Smooth muscle cell (in vitro differentiated cells): ENCODE results near the gene SLITRK3. TPM values are rescaled to one million over a fixed set of nuclear protein-coding genes. Genes with fewer than 3 reads are reported as not detected.

Experiments
- DNase-seq: peaks from one replicate; lab custom pipeline; 2025; ENCODE audit not compliant: unreplicated experiment; lab: John Stamatoyannopoulos, UW
- H2AFZ ChIP-seq: fragments of 200-600 bp; sonication (generic); 2 replicates; pipeline ENCODE4 v1.6.0; 2016; ENCODE audit warnings: antibody characterized with exemption, low read depth, mild to moderate bottlenecking
- H3F3A ChIP-seq: fragments of 200-600 bp; sonication (generic); 2 replicates; pipeline ENCODE4 v1.6.0; 2017; ENCODE audit warnings: antibody characterized with exemption, low read depth
- H3K27ac ChIP-seq: fragments of 200-600 bp; sonication (generic); 2 replicates; pipeline ENCODE4 v1.5.1; 2016; ENCODE audit warnings: low read depth, mild to moderate bottlenecking
- H3K27me3 ChIP-seq: fragments of 200-600 bp; sonication (generic); 2 replicates; pipeline ENCODE4 v1.6.1; 2016; ENCODE audit warnings: low read depth, mild to moderate bottlenecking
- H3K36me3 ChIP-seq: fragments of 200-600 bp; sonication (generic); 2 replicates; pipeline ENCODE4 v1.5.1; 2016; ENCODE audit warnings: low read depth
- H3K4me1 ChIP-seq: fragments of 200-600 bp; sonication (generic); 2 replicates; pipeline ENCODE4 v1.5.1; 2016; ENCODE audit warnings: low read depth
- H3K4me2 ChIP-seq: fragments of 200-600 bp; sonication (generic); 2 replicates; pipeline ENCODE4 v1.6.0; 2016; ENCODE audit warnings: mild to moderate bottlenecking
- H3K4me3 ChIP-seq: fragments of 200-600 bp; sonication (generic); 2 replicates; pipeline ENCODE4 v1.5.1; 2016; ENCODE audit warnings: mild to moderate bottlenecking
- H3K79me2 ChIP-seq: fragments of 200-600 bp; sonication (generic); 2 replicates; pipeline ENCODE4 v1.6.0; 2016; ENCODE audit warnings: low read depth, mild to moderate bottlenecking
- H3K9ac ChIP-seq: fragments of 200-600 bp; sonication (generic); 2 replicates; pipeline ENCODE4 v1.6.0; 2016; ENCODE audit warnings: low read depth
- H3K9me3 ChIP-seq: fragments of 200-600 bp; sonication (generic); replicated peaks from 2 replicates; pipeline ENCODE4 v1.5.1; 2016; ENCODE audit warnings: low read depth
- H4K20me1 ChIP-seq: fragments of 200-600 bp; sonication (generic); 2 replicates; pipeline ENCODE4 v1.6.0; 2016; ENCODE audit warnings: low read depth
- WGBS: methylation state at CpG from one replicate; pipeline ENCODE4 v1.1.7; 2016; ENCODE audit warnings: low lambda C conversion rate; 5-methylcytosine and 5-hydroxymethylcytosine counted together
- polyA plus RNA-seq: library from polyadenylated mRNA; unstranded; fragments of >200 nt; fragmentation: Nextera tagmentation; extraction: Ambion mirVana; gene quantifications from 2 replicates; pipeline ENCODE4 v1.2.1, GENCODE V29; 2016
- total RNA-seq: library from RNA; depleted of rRNA; stranded (reverse); fragments of >200 nt; gene quantifications from 2 replicates; pipeline ENCODE4 v1.2.3, GENCODE V29; 2014
- TF ChIP-seq, protein P1 (sequence below): fragments of 200-600 bp; sonication (generic); IDR thresholded peaks from 2 replicates; pipeline ENCODE4 v1.5.1; 2017; ENCODE audit warnings: borderline replicate concordance, mild to moderate bottlenecking, antibody characterized with exemption; ENCODE audit not compliant: insufficient read depth, poor library complexity, severe bottlenecking

Gene SLITRK3
- total and polyA plus RNA-seq, 2 experiments from 2014 or later: not detected

DNA sequence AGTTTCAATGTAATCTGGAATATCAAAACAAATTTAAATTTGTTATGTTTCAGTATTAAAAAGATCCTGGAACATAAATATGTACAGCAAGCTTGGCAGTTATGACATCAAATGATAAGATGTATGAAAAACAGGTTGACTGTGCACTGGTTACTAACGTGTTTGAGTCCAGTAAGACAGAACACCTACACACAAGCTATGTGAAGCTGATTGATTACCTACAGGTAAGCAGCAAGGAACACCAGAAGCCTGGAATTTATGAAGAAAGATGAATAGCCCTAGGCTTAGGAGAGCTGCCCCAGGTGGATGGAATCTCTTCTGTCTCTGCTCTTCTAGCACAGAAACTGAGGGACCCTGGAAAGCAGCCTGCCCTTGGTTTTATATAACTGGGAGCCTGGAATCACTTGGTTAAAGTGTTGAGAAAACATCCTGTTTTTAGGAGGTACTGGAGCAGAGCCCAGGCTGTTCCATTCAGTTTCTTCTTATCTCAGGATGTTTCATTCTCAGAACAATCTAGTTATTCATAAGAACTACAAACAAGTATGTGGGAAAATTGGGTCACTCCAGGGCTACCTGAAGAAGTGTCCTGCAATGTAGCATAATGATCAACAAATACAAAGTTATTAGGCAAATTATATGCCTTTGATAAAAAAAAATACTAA is 36.3 kb downstream of the SLITRK3 start:
- no peak overlapping the region for H3K9ac ChIP-seq
- no peaks in the 10 kb centered on the region for H3F3A ChIP-seq
- no peaks in the 10 kb centered on the region for H3K79me2 ChIP-seq
- H3K36me3 ChIP-seq: no peaks in the 10 kb centered on the region
- H3K4me2 ChIP-seq: no peak overlapping the region
- no peaks in the 10 kb centered on the region for H3K9me3 ChIP-seq
- H4K20me1 ChIP-seq: no peaks in the 10 kb centered on the region
- TF ChIP-seq, protein P1, sequence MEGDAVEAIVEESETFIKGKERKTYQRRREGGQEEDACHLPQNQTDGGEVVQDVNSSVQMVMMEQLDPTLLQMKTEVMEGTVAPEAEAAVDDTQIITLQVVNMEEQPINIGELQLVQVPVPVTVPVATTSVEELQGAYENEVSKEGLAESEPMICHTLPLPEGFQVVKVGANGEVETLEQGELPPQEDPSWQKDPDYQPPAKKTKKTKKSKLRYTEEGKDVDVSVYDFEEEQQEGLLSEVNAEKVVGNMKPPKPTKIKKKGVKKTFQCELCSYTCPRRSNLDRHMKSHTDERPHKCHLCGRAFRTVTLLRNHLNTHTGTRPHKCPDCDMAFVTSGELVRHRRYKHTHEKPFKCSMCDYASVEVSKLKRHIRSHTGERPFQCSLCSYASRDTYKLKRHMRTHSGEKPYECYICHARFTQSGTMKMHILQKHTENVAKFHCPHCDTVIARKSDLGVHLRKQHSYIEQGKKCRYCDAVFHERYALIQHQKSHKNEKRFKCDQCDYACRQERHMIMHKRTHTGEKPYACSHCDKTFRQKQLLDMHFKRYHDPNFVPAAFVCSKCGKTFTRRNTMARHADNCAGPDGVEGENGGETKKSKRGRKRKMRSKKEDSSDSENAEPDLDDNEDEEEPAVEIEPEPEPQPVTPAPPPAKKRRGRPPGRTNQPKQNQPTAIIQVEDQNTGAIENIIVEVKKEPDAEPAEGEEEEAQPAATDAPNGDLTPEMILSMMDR: no peak
- no peaks in the 10 kb centered on the region for H3K4me1 ChIP-seq
- H3K27ac ChIP-seq: no peak overlapping the region
- WGBS: 52% methylated on average over 1 of the region's 1 CpG
- H3K27me3 ChIP-seq: no peaks in the 10 kb centered on the region
- DNase-seq: no peak
- H2AFZ ChIP-seq: no peak overlapping the region
- no peak overlapping the region for H3K4me3 ChIP-seq

DNA sequence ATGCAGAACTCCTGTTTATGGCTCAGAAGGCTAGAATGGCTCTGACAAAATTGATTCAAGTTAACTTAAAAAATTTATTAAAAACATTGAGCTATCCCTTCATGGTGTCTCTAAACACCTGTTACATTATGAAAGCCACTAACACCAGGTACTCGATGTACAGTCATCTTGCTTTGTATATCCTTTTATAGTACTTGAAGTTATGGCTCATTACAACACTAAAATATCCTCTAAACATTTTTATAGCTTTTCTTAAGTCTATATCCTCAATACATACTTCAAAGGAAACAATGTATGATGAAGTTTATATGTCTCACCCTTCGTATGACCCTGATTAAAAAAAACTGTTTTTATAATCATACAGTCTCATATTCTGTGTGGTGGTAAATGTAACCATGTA is 38.2 kb downstream of the SLITRK3 start:
- H2AFZ ChIP-seq: no peak overlapping the region
- no peaks in the 10 kb centered on the region for H3K27me3 ChIP-seq
- no peak for DNase-seq
- no peaks in the 10 kb centered on the region for H3K36me3 ChIP-seq
- TF ChIP-seq, protein P1: no peak
- H3K9ac ChIP-seq: no peak overlapping the region
- no peaks in the 10 kb centered on the region for H3K4me1 ChIP-seq
- no peaks in the 10 kb centered on the region for H4K20me1 ChIP-seq
- H3F3A ChIP-seq: no peaks in the 10 kb centered on the region
- no peak overlapping the region for H3K27ac ChIP-seq
- WGBS: 78% methylated on average over 2 of the region's 2 CpGs
- no peaks in the 10 kb centered on the region for H3K9me3 ChIP-seq
- H3K4me3 ChIP-seq: no peak overlapping the region
- no peak overlapping the region for H3K4me2 ChIP-seq
- H3K79me2 ChIP-seq: no peaks in the 10 kb centered on the region

DNA sequence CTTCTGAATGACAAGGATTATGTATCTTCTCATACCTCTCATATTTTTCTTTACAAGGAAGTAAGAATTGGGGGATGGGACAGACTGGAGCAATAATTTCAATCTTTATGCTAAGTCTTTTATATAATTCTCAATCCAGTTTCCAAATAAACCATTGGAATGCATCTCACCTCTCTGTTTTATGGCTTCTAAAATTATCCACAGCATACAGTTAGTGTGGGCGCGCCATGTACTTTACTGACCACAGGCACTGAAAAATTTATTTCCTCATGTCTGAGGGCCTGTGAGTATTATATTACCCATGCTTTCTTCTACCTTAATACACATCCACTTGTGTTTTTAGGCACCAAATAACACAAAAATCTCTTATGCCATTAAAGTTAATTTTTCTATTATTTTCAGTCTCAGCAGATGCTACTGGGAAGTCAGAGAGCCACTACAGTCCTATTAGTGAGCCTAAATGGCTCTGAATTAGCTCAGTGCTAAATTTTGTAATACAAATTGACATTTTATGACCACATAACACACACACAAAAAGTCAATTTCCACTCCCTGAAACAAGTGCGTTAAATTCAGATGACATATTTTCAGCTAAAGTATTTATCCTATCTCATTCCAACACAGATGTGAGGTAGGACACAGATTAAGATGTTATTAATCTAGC is 39.3 kb downstream of the SLITRK3 start:
- Histone ChIP-seq H3K27me3 (no peaks in the 10 kb centered on the region), H3K4me2 (no peak overlapping the region), H3K9ac (no peak overlapping the region), H3K36me3 (no peaks in the 10 kb centered on the region), H2AFZ (no peak overlapping the region), H3K4me3 (no peak overlapping the region), H4K20me1 (no peaks in the 10 kb centered on the region), H3F3A (no peaks in the 10 kb centered on the region), H3K9me3 (no peaks in the 10 kb centered on the region), H3K27ac (no peak overlapping the region), H3K4me1 (no peaks in the 10 kb centered on the region), H3K79me2 (no peaks in the 10 kb centered on the region)
- TF ChIP-seq, protein P1: no peak
- WGBS: 92% methylated on average over 3 of the region's 3 CpGs
- no peak for DNase-seq

DNA sequence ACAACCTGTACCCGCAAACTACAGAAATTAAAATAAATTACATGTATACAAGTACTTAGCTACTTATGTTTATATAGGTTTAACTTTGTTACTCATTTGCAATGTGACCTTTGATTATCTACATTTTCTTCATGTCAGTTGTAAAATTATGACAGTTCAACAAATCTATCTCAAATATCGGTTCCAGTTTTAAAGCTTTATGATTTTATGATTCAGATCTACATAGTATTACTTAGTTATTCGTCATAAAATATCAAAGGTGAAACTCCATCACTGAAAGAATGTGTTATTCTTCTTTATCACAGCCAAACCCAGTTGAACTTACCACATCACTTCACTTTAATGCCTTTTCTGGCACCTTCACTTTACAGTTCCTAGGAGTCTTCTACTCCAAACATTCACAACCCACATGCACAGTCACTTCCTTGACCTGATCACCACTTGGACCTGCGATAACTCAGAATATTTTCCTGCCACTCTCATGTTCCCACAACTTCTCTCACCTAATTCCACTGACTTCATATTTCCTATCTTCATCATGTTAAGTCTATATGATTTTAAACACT is 47.2 kb downstream of the SLITRK3 start:
- TF ChIP-seq, protein P1: no peak
- no peak overlapping the region for H3K4me3 ChIP-seq
- no peak overlapping the region for H3K9ac ChIP-seq
- H3K79me2 ChIP-seq: no peaks in the 10 kb centered on the region
- H2AFZ ChIP-seq: no peak overlapping the region
- no peak overlapping the region for H3K27ac ChIP-seq
- no peaks in the 10 kb centered on the region for H3K36me3 ChIP-seq
- H3F3A ChIP-seq: no peaks in the 10 kb centered on the region
- H3K4me2 ChIP-seq: no peak overlapping the region
- WGBS: 90% methylated on average over 4 of the region's 4 CpGs
- no peaks in the 10 kb centered on the region for H3K27me3 ChIP-seq
- H3K4me1 ChIP-seq: no peaks in the 10 kb centered on the region
- H4K20me1 ChIP-seq: no peaks in the 10 kb centered on the region
- no peaks in the 10 kb centered on the region for H3K9me3 ChIP-seq
- DNase-seq: no peak
